K562 (cell line): ENCODE results near the gene COQ3. TPM values are rescaled to one million over a fixed set of nuclear protein-coding genes. Genes with fewer than 3 reads are reported as not detected.

Experiments used
- ADNP ChIP-seq: fragments of 200-800 bp; sonication (Bioruptor generic); IDR thresholded peaks from 2 replicates; pipeline ENCODE4 v1.6.1; 2016; ENCODE audit warnings: missing genetic modification characterization, missing compliant biosample characterization
- ARNT ChIP-seq, 2 experiments: fragments of 450-650 bp; IDR thresholded peaks; 2 replicates each; pipeline ENCODE4 v1.6.1; 2016; ENCODE audit warnings: mild to moderate bottlenecking in 1 of 2
- BRCA1 ChIP-seq, 2 experiments: fragments of 450-650 bp in 1 of 2; sonication (generic) in 1 of 2; formaldehyde crosslinking in 1 of 2; IDR thresholded peaks; 2 replicates each; pipeline versions ENCODE4 v1.5.0 to v1.6.1; 2017 to 2020; ENCODE audit warnings: mild to moderate bottlenecking in 1 of 2, missing genetic modification reagents in 1 of 2
- CBX5 ChIP-seq: IDR thresholded peaks from 2 replicates; pipeline ENCODE4 v1.6.1; 2014; ENCODE audit warnings: low read depth, borderline replicate concordance
- CHCHD3 ChIP-seq: fragments of 250-450 bp; sonication (Bioruptor Pico); IDR thresholded peaks from 2 replicates; pipeline ENCODE4 v2.1.2; 2022; ENCODE audit warnings: mild to moderate bottlenecking
- CHD1 ChIP-seq: fragments of 200-600 bp; sonication (generic); IDR thresholded peaks from one replicate; pipeline ENCODE4 v1.6.1; 2012; ENCODE audit warnings: mild to moderate bottlenecking, moderate library complexity, low read length, inconsistent platforms
- CREM ChIP-seq: IDR thresholded peaks from 2 replicates; pipeline ENCODE4 v1.6.1; 2014; ENCODE audit warnings: antibody characterized with exemption, low read depth
- EGR1 ChIP-seq: fragments of 450-650 bp; conservative IDR thresholded peaks from 2 replicates; pipeline ENCODE4 v1.6.1; 2017; ENCODE audit warnings: mild to moderate bottlenecking
- FOXK1 ChIP-seq: sonication (generic); formaldehyde crosslinking; IDR thresholded peaks from 2 replicates; pipeline ENCODE4 v1.8.0; 2022; ENCODE audit warnings: missing genetic modification reagents, mild to moderate bottlenecking, borderline replicate concordance
- FOXM1 ChIP-seq, 2 experiments: fragments of 450-650 bp in 1 of 2; sonication (generic) in 1 of 2; formaldehyde crosslinking in 1 of 2; IDR thresholded peaks; 2 replicates each; pipeline versions ENCODE4 v1.6.1 to v1.9.0; 2017 to 2022; ENCODE audit warnings: low read depth in 2 of 2, mild to moderate bottlenecking in 2 of 2, missing genetic modification reagents in 1 of 2, moderate library complexity in 1 of 2
- GABPB2 ChIP-seq: fragments of 250-450 bp; sonication (Bioruptor Pico); conservative IDR thresholded peaks from 2 replicates; pipeline ENCODE4 v1.5.1; 2021; ENCODE audit warnings: mild to moderate bottlenecking
- GATAD2B ChIP-seq: fragments of 450-650 bp; IDR thresholded peaks from 2 replicates; pipeline ENCODE4 v1.6.1; 2017; ENCODE audit warnings: mild to moderate bottlenecking, borderline replicate concordance
- HDAC2 ChIP-seq: fragments of 450-650 bp; IDR thresholded peaks from 2 replicates; pipeline ENCODE4 v1.6.1; 2016; ENCODE audit warnings: mild to moderate bottlenecking
- KAT7 ChIP-seq: sonication (generic); formaldehyde crosslinking; IDR thresholded peaks from 2 replicates; pipeline ENCODE4 v1.8.0; 2022; ENCODE audit warnings: missing genetic modification reagents, mild to moderate bottlenecking, borderline replicate concordance
- MCM3 ChIP-seq: fragments of 450-650 bp; IDR thresholded peaks from 2 replicates; pipeline ENCODE4 v1.6.1; 2016
- MYC ChIP-seq, 2 experiments: fragments of 250-450 bp in 1 of 2; sonication (Bioruptor Pico) in 1 of 2; IDR thresholded peaks; 2 replicates each; pipeline versions ENCODE4 v1.5.1 to v1.6.1; 2012 to 2021; ENCODE audit warnings: low read depth in 2 of 2, borderline replicate concordance in 1 of 2, improper control_type of control experiment in 1 of 2, low read length in 1 of 2, mild to moderate bottlenecking in 1 of 2, moderate library complexity in 1 of 2
- NEUROD1 ChIP-seq: fragments of 150-350 bp; IDR thresholded peaks from 2 replicates; pipeline ENCODE4 v1.6.1; 2014; ENCODE audit warnings: borderline replicate concordance, low read length, low read depth; ENCODE audit not compliant: partially characterized antibody
- SREBF2 ChIP-seq: sonication (generic); formaldehyde crosslinking; IDR thresholded peaks from 2 replicates; pipeline ENCODE4 v1.4.0; 2020; ENCODE audit warnings: mild to moderate bottlenecking, missing genetic modification reagents
- SRSF7 ChIP-seq: fragments of 200-400 bp; formaldehyde crosslinking; optimal IDR thresholded peaks from 2 replicates; pipeline ENCODE3; 2017; ENCODE audit warnings: mild to moderate bottlenecking, low read depth, low read length
- TAF15 ChIP-seq: fragments of 200-400 bp; formaldehyde crosslinking; IDR thresholded peaks from 2 replicates; pipeline ENCODE4 v1.6.1; 2017; ENCODE audit warnings: mild to moderate bottlenecking, low read depth, low read length, moderate library complexity
- TRIM28 ChIP-seq: fragments of 450-650 bp; IDR thresholded peaks from 2 replicates; pipeline ENCODE4 v1.6.1; 2017
- XRCC4 ChIP-seq: IDR thresholded peaks from one replicate; pipeline ENCODE4 v1.6.1; 2011; ENCODE audit not compliant: insufficient read depth, insufficient read length; ENCODE audit errors: extremely low read depth
- ZBTB17 ChIP-seq: fragments of 450-650 bp; formaldehyde crosslinking; IDR thresholded peaks from 2 replicates; pipeline ENCODE4 v1.4.0; 2020; ENCODE audit warnings: mild to moderate bottlenecking
- ZNF184 ChIP-seq: sonication (generic); formaldehyde crosslinking; IDR thresholded peaks from 2 replicates; pipeline ENCODE4 v1.5.0; 2020; ENCODE audit warnings: missing genetic modification reagents
- ZNF830 ChIP-seq: fragments of 250-450 bp; sonication (Bioruptor Pico); IDR thresholded peaks from 2 replicates; pipeline ENCODE4 v1.5.0; 2021; ENCODE audit warnings: mild to moderate bottlenecking
- polyA plus RNA-seq, 8 experiments: library from polyadenylated mRNA; depleted of rRNA in 4 of 8; stranded (reverse) in 5 of 8; unstranded in 3 of 8; fragments of >200 nt; fragmentation: Nextera tagmentation in 2 of 8; fragmentation: Illumina TruSeq in 1 of 8; extraction: Ambion mirVana in 2 of 8; extraction: Trizol in 1 of 8; gene quantifications; 2 replicates each; pipeline versions ENCODE4 v1.2.1 to v1.2.3, GENCODE V29; 2011 to 2014; ENCODE audit warnings: inconsistent platforms in 1 of 8, missing spikeins in 1 of 8
- total RNA-seq, 7 experiments: library from RNA; depleted of rRNA in 6 of 7; stranded (reverse); fragments of >200 nt in 6 of 7; fragmentation: Illumina TruSeq in 2 of 7; extraction: Trizol in 2 of 7; gene quantifications; 2 replicates each; pipeline versions ENCODE4 v1.2.1 to v1.2.3, GENCODE V29; 2011 to 2021; ENCODE audit warnings: low replicate concordance in 1 of 7
- TF ChIP-seq, protein P1 (sequence below): fragments of 250-450 bp; sonication (Bioruptor Pico); IDR thresholded peaks from 2 replicates; pipeline ENCODE4 v1.5.1; 2021; ENCODE audit warnings: mild to moderate bottlenecking
- TF ChIP-seq, protein P2 (sequence below): sonication (generic); IDR thresholded peaks from 2 replicates; pipeline ENCODE4 v1.6.1; 2016
- TF ChIP-seq, protein P3 (sequence below): fragments of 250-450 bp; sonication (Bioruptor Pico); IDR thresholded peaks from 2 replicates; pipeline ENCODE4 v1.8.0; 2022; ENCODE audit warnings: moderate library complexity, mild to moderate bottlenecking, inconsistent platforms

The COQ3 gene
- total and polyA plus RNA-seq, 9 of the 15 experiments (the other 6 are each of a cell fraction or from before 2014, with no cell fraction given) = 16.9 to 137 (median 33.9) TPM

DNA sequence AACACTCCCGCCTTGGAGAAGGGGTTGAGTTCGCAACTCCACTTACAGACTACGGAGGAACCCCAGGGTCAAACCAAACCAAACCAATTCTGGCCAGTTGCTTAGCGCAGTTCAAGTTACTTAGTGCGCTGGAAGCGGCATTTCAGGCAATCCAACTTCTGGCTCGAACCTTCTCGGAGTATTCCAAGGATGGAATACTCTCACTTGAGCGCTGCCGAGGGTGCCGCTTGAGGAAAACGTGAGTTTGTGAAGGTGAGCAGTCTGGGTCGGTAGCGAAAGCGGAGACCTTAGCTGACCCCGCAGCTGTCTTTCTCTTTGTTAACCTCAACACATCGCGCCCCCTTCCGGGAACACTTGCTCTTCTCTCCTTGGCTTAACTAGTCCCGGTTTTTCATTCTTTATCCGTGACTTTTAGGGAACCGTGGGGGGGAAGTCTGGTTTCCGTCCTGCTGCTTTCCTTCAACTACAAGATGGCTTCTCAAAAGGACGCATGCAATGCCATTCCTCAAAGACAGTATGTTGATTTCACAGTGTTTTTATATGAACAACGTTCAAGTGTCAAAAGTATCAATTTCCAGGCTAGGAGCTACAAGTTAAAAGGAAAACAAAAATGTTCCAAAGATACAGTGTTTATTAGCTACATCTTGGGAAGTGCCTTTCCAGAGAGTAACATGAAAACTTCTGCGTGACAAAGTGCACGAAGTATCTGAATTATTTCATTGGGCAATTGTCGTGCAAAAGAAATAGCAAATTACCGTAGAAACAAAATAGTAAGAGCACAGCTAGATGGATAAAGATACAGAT, 31.9 kb upstream of the COQ3 start (continued):
- TF ChIP-seq MCM3 (no peak), ADNP (tag) (0 out of 2 replicates have a peak, but pooled peaks have one; percentile 21), ZNF830 (CRISPR knock-in tag) (0 out of 2 replicates have a peak, but pooled peaks have one; percentile 34), FOXK1 (CRISPR knock-in tag) (no peak), BRCA1 (IDR thresholded peaks at IDR 0.05) (no peak), BRCA1 (CRISPR knock-in tag; IDR thresholded peaks at IDR 0.05) (no peak), NEUROD1 (peak; percentile 14), SREBF2 (CRISPR knock-in tag) (no peak), CBX5 (no peak), ARNT (IDR thresholded peaks at IDR 0.05) (no peak; a peak in 1 of 4 replicates), TAF15 (no peak), CREM (no peak), XRCC4 (no peak), GATAD2B (peak; percentile 42; the same call in 1 of the 2 replicates), CHCHD3 (CRISPR knock-in tag) (no peak), TRIM28 (no peak), FOXM1 (IDR thresholded peaks at IDR 0.05; ENCODE audit: low read depth) (no peak; the same call in 1 of the 2 replicates), FOXM1 (CRISPR knock-in tag; IDR thresholded peaks at IDR 0.05; ENCODE audit: low read depth) (no peak), CHD1 (no peak), MYC (IDR thresholded peaks at IDR 0.05; ENCODE audit: low read depth, low read length) (peak; percentile 60), MYC (CRISPR knock-in tag; IDR thresholded peaks at IDR 0.05; ENCODE audit: borderline replicate concordance, low read depth) (no peak), EGR1 (no peak), SRSF7 (no peak), ZNF184 (no peak), GABPB2 (CRISPR knock-in tag) (no peak), ZBTB17 (peak; percentile 22; the same call in 1 of the 2 replicates), HDAC2 (peak; percentile 55; the same call in 1 of the 2 replicates), KAT7 (0 out of 2 replicates have a peak, but pooled peaks have one; percentile 76)
- TF ChIP-seq, protein P1, sequence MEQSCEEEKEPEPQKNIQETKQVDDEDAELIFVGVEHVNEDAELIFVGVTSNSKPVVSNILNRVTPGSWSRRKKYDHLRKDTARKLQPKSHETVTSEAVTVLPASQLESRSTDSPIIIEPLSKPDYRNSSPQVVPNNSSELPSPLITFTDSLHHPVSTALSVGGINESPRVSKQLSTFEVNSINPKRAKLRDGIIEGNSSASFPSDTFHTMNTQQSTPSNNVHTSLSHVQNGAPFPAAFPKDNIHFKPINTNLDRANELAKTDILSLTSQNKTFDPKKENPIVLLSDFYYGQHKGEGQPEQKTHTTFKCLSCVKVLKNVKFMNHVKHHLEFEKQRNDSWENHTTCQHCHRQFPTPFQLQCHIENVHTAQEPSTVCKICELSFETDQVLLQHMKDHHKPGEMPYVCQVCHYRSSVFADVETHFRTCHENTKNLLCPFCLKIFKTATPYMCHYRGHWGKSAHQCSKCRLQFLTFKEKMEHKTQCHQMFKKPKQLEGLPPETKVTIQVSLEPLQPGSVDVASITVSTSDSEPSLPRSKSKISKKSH (CRISPR knock-in tag) = no peak
- TF ChIP-seq, protein P2, sequence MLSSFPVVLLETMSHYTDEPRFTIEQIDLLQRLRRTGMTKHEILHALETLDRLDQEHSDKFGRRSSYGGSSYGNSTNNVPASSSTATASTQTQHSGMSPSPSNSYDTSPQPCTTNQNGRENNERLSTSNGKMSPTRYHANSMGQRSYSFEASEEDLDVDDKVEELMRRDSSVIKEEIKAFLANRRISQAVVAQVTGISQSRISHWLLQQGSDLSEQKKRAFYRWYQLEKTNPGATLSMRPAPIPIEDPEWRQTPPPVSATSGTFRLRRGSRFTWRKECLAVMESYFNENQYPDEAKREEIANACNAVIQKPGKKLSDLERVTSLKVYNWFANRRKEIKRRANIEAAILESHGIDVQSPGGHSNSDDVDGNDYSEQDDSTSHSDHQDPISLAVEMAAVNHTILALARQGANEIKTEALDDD = peak; percentile 100
- TF ChIP-seq, protein P3, sequence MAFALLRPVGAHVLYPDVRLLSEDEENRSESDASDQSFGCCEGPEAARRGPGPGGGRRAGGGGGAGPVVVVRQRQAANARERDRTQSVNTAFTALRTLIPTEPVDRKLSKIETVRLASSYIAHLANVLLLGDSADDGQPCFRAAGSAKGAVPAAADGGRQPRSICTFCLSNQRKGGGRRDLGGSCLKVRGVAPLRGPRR (CRISPR knock-in tag) = no peak
